Mucosa of stomach (tissue), 1 donor: Measurements from ENCODE around the gene STX17.
A peak's percentile ranks its signal among the peaks of the same experiment; 100 is the strongest.
"Not testable (repeated sequence)": the region's sequence is repeated elsewhere in the genome, so short reads cannot be mapped to it uniquely, and the experiment has no call there.

Source experiments
- H3K27me3 ChIP-seq: one replicate; pipeline ENCODE4 v1.7.0; 2013; ENCODE audit warnings: mild to moderate bottlenecking, low read length; ENCODE audit not compliant: control insufficient read depth, insufficient read depth
- H3K36me3 ChIP-seq: one replicate; pipeline ENCODE4 v1.7.0; 2013; ENCODE audit warnings: low read length; ENCODE audit not compliant: control insufficient read depth, insufficient read depth
- H3K4me1 ChIP-seq: one replicate; pipeline ENCODE4 v1.7.0; 2013; ENCODE audit warnings: mild to moderate bottlenecking, low read length; ENCODE audit not compliant: control insufficient read depth, insufficient read depth
- H3K4me3 ChIP-seq: one replicate; pipeline ENCODE4 v1.7.0; 2013; ENCODE audit warnings: low read length
- H3K9ac ChIP-seq: one replicate; pipeline ENCODE4 v1.7.0; 2013; ENCODE audit warnings: mild to moderate bottlenecking, low read length, moderate library complexity
- H3K9me3 ChIP-seq: one replicate; pipeline ENCODE4 v1.7.0; 2013; ENCODE audit warnings: mild to moderate bottlenecking, low read length, moderate library complexity; ENCODE audit not compliant: control insufficient read depth
- donor health status: Pancreatic carcinoma.

The STX17 gene

DNA sequence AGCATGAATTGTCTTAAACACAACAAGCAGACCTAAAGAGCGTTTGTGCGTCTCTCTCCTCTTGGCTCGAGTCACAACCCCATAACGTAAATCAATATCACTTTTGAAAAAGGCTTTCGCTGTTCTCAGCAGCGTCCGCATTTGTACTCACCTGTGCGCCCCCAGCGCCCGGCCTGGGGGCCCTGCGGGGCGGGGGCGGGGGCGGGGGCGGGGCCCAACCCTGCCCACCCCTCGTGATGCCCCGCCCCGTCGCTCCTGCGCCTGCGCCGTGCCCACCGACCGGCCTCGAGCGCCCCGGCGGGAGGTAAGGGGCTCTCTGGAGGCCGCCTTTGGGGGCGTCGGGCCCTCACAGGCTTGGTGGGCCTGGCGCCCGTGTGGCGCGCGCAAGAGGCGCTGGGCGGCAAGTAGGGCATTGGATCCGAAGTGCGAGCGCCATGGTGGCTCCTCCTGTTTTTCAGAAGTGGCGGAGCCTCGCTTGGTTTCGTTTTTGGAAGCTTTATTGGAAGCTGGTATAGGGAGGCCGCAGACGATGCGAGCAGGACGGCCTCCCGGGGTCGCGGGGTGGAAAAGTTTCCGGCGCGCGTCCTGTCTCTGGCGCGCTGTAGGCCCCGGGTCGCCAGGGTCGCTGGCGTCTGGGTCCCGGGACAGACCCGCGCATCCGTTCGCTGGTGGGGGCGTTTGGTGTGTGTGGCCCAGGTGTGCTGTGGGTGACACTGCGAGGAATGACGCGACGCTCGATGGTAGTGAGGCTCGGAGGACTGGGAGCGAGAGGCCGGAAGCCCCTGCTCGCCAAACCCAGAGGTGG is at the start of gene STX17:
TSS of gene STX17 (plus strand) at position 252 of the 805 bp plus-strand sequence. CDS start 8,586 bp downstream, outside the sequence.
- Histone ChIP-seq H3K9me3 (no peaks in the 10 kb centered on the region), H3K9ac (peak within 1 kb of the TSS; percentile 96), H3K36me3 (no peaks in the 10 kb centered on the region), H3K4me3 (peak within 1 kb of the TSS; percentile 97), H3K4me1 (no peaks in the 10 kb centered on the region), H3K27me3 (no peaks in the 10 kb centered on the region)

DNA sequence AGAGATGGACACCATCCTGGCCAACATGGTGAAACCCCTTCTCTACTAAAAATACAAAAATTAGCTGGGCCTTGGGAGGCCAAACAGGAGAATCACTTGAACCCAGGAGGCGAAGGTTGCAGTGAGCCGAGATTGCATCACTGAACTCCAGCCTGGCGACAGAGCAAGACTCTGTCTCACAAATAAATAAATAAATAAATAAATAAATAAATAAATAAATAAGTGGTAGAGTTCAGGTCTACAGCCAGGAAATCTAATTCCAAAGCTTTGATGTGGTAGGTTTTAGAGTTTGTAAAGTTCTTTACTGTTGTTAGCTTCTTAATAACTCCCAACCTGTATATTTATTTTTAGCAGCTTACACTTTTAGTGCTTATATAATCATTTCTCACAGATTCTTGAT is 48.9 kb upstream of the STX17 start:
- not testable (repeated sequence) for H3K9me3 ChIP-seq, H3K4me1 ChIP-seq, H3K36me3 ChIP-seq, H3K27me3 ChIP-seq, H3K4me3 ChIP-seq, H3K9ac ChIP-seq

DNA sequence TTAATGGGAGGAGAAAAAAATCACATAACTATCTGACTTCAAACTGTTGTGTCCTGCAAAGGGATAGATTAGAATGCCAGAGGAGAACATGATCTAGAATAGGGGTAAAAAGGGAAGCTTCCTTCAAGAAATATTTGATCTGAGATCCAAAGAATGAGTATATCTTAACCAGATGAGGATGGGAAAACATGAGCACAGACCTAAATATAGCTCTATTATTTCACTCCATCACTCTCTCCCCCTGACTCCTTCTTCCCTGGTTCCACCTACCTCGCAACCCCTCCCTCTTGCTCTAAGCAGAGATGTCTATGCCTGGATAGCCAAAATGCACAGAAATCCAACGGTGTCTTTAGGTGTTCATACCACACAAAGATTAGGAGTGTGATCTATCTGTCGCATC is 48.4 kb upstream of the STX17 start:
- Histone ChIP-seq H3K9ac (no peak overlapping the region), H3K9me3 (no peaks in the 10 kb centered on the region), H3K27me3 (no peaks in the 10 kb centered on the region), H3K4me1 (no peaks in the 10 kb centered on the region), H3K4me3 (no peak overlapping the region), H3K36me3 (no peaks in the 10 kb centered on the region)

DNA sequence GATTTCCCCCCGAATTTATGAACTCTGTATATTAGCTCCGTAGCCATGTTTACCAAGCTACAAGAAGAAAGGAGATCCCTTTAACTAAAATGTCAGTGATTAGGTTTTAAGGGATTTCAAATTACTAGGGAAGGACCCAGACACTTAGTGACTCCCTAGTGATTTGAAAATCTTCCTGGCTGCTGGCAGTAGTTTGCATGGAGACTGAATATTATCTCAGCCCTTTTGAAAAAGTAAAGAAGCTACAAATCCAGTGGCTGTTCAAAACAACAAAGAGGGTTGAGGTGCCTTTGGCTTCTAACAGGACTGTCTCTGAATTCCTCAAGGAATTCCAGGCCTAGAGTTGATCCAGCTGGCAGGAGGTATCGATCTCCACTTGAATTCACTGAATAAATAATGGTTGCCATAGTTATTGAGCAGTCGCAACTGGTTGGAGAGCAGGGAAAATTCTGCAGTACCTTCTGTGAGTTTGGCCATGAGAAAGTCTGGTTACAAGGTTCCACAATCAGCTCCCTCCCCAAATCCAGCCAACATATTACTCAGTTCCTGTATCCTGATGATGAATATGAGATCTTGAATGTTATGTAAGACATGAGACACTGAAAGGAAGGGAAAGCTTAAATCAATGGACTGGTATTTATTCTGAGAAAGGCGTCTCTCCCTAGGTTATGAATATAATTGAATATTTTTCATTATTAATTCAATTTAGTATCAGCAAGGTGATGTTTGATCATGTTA is 47.0 kb upstream of the STX17 start:
- no peaks in the 10 kb centered on the region for H3K9me3 ChIP-seq
- H3K9ac ChIP-seq = no peak overlapping the region
- no peaks in the 10 kb centered on the region for H3K27me3 ChIP-seq
- no peak overlapping the region for H3K4me3 ChIP-seq
- H3K4me1 ChIP-seq = no peaks in the 10 kb centered on the region
- H3K36me3 ChIP-seq = no peaks in the 10 kb centered on the region

DNA sequence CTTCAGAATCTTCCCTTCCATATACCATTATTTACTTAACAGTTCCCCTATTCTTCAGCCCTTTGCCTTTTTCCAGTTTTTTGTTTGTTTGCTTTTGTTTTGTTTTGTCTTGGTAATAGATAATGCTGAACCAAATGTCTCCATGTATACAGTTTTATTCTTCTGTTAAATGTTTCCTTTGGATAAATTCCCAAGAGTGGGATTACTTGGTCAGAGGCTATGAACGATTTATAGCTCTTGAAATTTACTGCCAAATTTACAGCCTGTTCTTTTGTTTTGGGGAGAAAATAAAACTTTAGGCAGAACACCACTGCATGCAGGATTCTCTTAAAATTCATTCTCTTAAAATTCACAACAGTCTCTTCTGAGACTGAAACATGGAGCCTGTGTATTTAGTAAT is 46.2 kb upstream of the STX17 start:
- H3K36me3 ChIP-seq = no peaks in the 10 kb centered on the region
- H3K4me3 ChIP-seq = no peak overlapping the region
- no peaks in the 10 kb centered on the region for H3K9me3 ChIP-seq
- H3K27me3 ChIP-seq = no peaks in the 10 kb centered on the region
- H3K4me1 ChIP-seq = no peaks in the 10 kb centered on the region
- no peak overlapping the region for H3K9ac ChIP-seq

DNA sequence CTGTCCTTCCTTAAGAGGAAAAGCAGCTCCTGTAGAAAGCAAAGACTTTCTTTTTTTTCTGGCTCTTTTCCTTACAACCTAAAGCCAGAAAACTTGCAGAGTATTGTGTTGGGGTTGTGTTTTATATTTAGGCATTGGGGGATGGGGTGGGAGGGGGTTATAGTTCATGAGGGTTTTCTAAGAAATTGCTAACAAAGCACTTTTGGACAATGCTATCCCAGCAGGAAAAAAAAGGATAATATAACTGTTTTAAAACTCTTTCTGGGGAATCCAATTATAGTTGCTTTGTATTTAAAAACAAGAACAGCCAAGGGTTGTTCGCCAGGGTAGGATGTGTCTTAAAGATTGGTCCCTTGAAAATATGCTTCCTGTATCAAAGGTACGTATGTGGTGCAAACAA is 42.5 kb upstream of the STX17 start:
- no peak overlapping the region for H3K9ac ChIP-seq
- H3K27me3 ChIP-seq = no peaks in the 10 kb centered on the region
- no peaks in the 10 kb centered on the region for H3K36me3 ChIP-seq
- no peaks in the 10 kb centered on the region for H3K9me3 ChIP-seq
- no peak overlapping the region for H3K4me3 ChIP-seq
- H3K4me1 ChIP-seq = no peaks in the 10 kb centered on the region

DNA sequence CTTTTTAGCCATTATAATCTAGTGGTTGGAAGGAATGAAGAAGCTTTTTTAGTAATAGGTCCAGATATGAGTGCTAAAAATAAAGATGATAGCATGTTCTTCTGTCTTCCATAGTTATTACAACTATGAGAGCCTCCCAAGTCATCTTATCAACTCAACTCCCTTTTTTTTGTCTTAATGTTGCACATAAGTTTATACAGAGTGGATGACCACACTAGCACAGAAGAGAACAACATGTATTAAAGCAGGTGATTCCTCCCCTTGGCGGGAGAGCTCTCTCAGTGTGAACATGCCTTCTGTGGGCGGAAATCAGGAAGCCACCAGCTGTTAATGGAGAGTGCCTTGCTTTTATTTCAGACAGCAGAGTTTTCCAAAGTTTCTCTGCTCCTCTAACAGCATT is 40.1 kb upstream of the STX17 start:
- Histone ChIP-seq H3K9me3 (no peaks in the 10 kb centered on the region), H3K4me1 (no peaks in the 10 kb centered on the region), H3K27me3 (no peaks in the 10 kb centered on the region), H3K9ac (no peak overlapping the region), H3K4me3 (no peak overlapping the region), H3K36me3 (no peaks in the 10 kb centered on the region)

DNA sequence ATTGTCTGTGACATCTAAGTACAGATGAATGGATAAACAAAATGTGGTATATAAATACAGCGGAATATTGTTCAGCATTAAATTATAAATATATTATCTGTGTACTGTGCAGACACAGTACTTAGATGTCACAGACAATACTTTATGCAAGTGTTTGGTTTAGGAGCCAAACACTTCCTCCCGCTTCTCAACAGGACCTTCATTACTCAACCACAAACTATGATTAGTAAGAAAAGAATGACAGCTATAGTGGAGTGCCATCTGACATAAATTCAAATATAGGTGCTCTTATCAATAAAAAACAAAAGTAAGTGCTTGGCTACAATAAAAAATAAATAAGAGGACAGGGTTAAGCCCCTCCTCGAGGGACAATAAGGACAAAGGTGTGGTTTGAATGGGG is 38.9 kb upstream of the STX17 start:
- Histone ChIP-seq H3K36me3 (no peaks in the 10 kb centered on the region), H3K4me3 (no peak overlapping the region), H3K9me3 (no peaks in the 10 kb centered on the region), H3K4me1 (no peaks in the 10 kb centered on the region), H3K9ac (no peak overlapping the region), H3K27me3 (no peaks in the 10 kb centered on the region)

DNA sequence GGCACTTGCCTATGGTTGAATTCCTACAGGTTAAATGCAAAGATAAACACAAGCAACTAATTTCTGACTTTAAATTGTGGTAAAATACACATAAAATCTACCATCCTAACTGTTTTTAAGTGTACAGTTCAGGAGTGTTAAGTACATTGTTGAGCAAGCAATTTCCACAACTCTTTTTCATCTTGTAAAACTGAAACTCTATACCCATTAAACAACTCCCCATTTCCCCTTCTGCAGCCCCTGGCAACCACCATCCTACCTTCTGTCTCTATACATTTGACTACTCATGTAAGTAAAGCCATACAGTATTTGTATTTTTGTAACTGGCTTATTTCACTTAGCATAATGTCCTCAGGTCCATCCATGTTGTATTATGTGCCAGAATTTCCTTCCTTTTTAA is 38.5 kb upstream of the STX17 start:
- no peaks in the 10 kb centered on the region for H3K4me1 ChIP-seq
- H3K27me3 ChIP-seq = no peaks in the 10 kb centered on the region
- no peaks in the 10 kb centered on the region for H3K9me3 ChIP-seq
- no peak overlapping the region for H3K9ac ChIP-seq
- no peaks in the 10 kb centered on the region for H3K36me3 ChIP-seq
- H3K4me3 ChIP-seq = no peak overlapping the region

DNA sequence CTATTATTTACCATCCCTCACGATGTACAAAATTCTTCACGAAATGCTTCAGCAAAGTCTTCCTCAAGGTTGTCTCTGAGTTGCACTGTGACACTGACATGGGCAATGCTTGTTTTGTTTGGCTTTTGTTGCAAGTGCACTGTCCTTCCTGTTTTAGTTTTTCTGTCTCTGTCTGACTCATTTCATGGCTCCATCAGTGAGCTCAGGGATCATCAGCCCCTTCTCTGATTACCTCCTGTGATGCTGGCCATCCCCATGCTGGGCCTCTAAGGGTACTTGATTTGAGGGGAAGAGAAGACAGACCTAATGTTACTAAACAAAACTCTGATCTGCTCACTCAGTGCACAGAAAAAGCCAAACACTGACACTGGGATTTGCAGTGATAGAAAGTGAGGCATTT is 37.6 kb upstream of the STX17 start:
- Histone ChIP-seq H3K4me3 (no peak overlapping the region), H3K4me1 (no peaks in the 10 kb centered on the region), H3K27me3 (no peaks in the 10 kb centered on the region), H3K9ac (no peak overlapping the region), H3K9me3 (no peaks in the 10 kb centered on the region), H3K36me3 (no peaks in the 10 kb centered on the region)

DNA sequence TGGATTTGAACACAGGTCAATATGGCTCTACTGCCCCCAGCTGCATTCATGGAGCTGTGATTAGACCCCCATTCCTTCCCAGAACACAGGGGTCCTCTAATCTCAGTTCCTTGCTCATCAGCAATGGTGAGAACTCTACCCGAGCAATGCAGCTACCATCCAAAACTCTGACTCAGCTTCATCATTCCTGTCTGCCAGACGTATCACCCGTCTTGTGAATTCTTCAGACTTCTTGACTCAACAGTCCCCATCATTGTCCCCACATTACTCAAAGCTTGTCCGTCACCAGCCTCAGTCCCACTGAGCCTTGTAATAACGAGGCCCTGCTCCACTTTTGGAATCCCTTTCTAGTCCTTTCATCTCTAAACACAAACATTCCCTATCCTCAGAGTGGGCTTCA is 36.3 kb upstream of the STX17 start:
- no peaks in the 10 kb centered on the region for H3K9me3 ChIP-seq
- no peaks in the 10 kb centered on the region for H3K36me3 ChIP-seq
- no peak overlapping the region for H3K9ac ChIP-seq
- no peaks in the 10 kb centered on the region for H3K4me1 ChIP-seq
- no peak overlapping the region for H3K4me3 ChIP-seq
- no peaks in the 10 kb centered on the region for H3K27me3 ChIP-seq

DNA sequence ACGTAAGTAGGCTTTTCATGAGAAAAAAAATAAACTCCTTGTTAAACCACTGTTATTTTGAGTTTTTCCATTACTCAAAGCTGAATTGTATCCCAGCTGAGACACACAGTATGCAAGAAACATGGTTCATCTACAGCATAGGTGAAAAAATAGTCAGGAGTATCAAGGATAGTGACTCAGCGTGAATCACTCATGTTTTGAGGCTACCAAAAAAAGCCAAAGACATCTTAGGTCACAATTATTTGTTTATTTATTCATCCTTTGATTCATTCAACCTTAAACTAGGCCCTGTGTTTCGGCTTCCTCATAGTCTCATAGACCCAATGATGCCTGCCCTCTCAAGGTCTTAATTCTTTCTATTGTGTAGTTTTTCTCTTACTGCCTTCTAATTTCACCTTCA is 32.9 kb upstream of the STX17 start:
- H3K9ac ChIP-seq = no peak overlapping the region
- no peaks in the 10 kb centered on the region for H3K36me3 ChIP-seq
- H3K4me3 ChIP-seq = no peak overlapping the region
- no peaks in the 10 kb centered on the region for H3K4me1 ChIP-seq
- no peaks in the 10 kb centered on the region for H3K9me3 ChIP-seq
- H3K27me3 ChIP-seq = no peaks in the 10 kb centered on the region
